GM21360 (cell line): ENCODE measurements around the gene MTX1.
"Not testable (repeated sequence)": the region's sequence is repeated elsewhere in the genome, so short reads cannot be mapped to it uniquely, and the experiment has no call there.

Source experiments
- ATAC-seq: cut with Tn5 transposase; IDR thresholded peaks from one replicate; pipeline ENCODE4 v1.9.1; 2021; ENCODE audit warnings: mild to moderate bottlenecking, moderate library complexity; ENCODE audit not compliant: unreplicated experiment

MTX1 gene

GRCh38 chr1:155187456-155187891, 21.0 kb upstream of the MTX1 start:
- no peak for ATAC-seq

GRCh38 chr1:155188268-155188667, 20.2 kb upstream of the MTX1 start:
- no peak for ATAC-seq

- not testable (repeated sequence) for ATAC-seq
These were observed 18.6 kb upstream of the MTX1 start for GRCh38 chr1:155189926-155190325.

DNA sequence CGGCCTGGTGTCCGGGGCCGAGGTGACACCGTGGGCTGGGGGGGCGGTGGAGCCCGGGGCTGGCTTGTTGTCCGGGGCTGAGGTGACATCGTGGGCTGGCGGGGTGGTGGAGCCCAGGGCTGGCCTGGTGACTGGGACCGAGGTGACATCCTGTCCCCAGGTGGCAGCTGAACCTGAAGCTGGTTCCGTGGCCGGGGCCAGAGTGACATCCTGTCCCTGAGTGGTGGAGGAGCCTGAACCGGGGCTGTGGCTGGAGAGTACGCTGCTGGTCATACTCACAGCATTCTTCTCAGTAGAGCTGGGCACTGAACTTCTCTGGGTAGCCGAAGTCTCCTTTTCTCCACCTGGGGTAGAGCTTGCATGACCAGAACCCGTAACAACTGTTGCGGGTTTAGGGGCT, 16.6 kb upstream of the MTX1 start:
- no peak for ATAC-seq

DNA sequence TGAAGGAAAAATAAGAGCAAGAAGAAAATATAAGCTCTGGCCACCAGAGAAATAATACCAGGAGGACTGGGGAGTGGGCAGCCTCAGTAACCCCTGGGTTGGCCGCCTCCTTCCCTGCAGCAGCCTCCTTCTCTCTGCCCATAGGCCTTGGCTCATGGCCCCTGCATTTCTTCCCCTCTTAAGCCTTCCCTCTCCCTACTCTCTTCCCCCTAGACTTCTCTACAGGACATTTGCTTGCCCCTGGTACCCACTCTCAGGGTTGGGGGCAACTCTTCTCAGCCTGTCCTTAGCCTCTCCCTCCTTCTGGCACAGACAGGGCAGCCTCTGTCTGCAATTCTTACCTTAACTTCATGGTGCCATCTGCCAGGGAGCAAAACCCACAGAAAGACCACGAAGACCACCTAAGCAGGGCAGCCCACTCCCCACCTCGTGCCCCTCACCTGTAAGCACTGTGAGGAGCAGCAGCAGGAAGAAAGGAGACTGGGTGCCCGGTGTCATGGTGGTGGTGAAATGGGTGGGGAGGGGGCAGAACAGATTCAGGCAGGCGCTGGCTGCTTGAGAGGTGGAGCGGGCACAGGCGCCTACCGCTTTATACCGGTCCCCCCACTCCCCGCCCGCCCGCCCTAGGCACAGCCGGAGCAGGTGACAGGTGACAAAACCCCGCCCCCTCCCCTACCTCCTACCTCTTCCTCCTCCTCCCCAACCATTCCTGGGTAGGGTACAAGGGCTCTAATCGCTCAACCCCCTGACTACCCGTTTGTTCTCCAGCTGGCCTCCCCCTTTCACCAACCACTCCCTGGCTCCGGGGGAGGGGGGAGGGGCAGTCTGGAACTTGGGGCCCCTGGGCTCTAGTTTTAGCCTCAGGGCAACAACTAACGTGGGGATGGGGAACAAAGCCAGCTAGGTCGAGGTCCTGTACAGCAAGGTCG, 15.9 kb upstream of the MTX1 start:
- no peak for ATAC-seq

DNA sequence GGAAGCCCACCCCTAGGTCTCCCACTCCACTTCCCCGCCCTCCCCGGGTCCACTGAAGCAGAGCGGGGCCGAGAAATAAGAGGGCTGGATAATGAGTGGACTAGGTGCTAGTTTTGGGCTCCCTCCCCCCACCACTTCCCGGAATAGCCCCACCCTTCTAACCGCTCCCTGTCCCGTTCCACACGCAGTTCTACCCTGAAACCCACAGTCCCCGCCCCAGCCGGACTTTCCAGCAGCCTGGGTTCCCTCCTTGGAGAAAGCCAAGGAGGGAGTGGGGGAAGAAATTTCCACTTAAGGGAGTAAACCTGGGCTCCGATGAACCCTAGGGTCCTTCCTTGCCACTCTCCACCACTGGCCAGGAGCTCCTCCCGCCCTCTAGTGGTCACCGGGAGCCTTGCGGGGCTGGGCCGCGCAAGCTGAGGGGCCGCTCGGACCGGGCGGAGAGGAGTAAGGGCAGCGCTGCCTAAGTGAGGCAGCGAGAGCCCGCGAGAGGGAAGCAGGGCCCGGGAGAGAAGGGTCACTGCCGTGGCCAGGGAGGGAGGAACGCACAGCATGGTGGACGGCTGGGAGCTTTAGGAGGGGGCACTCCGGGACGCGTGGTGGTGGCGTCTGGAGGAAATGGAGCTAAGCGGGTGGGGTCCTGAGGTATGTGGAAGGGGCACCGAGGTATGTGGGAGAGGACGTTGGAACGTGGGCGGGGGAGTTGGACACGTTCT, 15.1 kb upstream of the MTX1 start:
- peak; percentile 63 for ATAC-seq

DNA sequence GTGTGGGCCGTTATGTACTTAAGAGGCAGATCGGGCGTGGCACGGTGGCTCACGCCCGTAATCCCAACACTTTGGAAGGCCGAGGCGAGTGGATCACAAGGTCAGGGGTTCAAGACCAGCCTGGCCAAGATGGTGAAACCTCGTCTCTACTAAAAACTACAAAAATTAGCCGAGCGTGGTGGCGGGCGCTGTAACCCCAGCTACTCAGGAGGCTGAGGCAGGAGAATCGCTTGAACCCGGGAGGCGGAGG, 14.6 kb upstream of the MTX1 start:
- ATAC-seq, result not testable (repeated sequence)

GRCh38 chr1:155195201-155196102, 13.0 kb upstream of the MTX1 start:
- no peak for ATAC-seq

DNA sequence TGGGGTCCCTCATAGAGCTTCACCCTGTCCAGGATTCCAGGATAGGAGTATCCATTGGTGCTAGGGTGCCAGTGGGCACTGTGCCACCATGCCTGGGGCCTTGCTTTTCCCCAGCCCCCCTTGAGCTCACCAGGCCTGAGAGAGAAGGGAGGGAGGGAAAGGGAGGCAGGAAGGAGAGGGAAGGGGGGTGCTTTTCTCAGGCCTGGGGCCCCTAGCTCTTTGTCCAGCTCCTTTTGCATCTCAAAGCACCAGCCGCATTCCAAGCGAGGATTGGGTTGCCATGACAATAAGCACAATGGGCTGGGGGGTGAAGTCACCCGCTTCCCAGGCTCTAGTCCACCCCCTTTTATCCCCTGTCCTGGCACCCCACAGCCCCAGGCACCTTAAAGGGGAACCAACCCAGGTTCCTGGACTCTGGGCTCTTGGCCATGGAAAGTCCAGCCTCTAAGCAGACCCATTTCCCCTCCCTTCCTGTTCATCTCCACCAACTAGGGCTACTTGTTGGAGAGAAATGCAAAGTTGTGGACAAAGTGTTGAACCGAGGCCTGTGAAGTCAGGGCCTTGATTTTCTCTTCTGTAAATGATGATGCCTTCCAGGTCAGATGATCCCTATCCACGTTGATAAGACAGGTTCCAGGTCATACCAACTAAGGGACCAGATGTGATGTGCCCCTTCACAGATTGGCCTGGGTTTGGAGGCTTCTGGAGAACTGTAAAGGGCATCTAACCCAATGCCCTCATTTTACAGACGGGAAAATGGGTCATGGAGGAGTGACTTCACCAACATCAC, 12.2 kb upstream of the MTX1 start:
- no peak for ATAC-seq

DNA sequence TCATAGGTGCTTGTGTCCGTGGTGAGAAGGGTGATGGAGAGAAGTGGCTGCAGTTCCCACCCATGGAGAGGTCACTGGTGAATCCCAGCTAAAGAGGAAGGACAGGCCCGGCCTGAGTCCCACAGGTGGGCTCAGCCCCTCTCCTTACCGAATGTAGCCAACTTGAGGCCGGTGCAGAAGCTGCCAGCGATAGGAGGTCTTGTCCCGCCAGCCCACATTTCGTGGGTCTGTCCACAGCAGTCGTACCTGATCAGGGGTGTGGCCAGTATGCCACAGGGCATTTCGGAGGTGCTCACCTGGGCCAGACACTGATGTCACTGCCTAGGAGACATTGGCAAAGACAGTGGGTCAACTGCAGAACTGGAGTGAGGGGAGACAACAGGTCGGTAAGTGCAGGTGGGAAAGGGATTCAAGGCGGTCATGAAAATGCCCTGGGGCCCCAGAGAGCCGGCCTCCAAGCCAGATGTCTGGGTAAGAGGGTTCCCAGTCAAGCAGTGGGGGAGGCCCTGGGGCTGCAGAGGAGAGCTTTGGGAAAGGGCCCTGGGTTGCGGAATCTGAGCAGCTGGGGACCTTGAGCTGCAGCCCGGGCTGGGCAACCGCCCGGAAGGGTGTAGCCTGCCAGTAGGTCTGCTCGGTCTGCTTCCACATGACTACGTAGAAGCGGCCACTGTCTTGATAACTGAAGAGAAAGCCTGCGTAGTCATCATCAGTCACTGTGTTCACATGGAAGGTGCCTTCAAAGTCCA, 11.4 kb upstream of the MTX1 start:
- no peak for ATAC-seq

- ATAC-seq, result no peak
These were observed 10.5 kb upstream of the MTX1 start for GRCh38 chr1:155197901-155198546.

GRCh38 chr1:155198547-155198906, 10.0 kb upstream of the MTX1 start:
- no peak for ATAC-seq

GRCh38 chr1:155199792-155200191, 8.7 kb upstream of the MTX1 start:
- no peak for ATAC-seq

- no peak for ATAC-seq
These were observed 7.6 kb upstream of the MTX1 start for GRCh38 chr1:155200920-155201319.

DNA sequence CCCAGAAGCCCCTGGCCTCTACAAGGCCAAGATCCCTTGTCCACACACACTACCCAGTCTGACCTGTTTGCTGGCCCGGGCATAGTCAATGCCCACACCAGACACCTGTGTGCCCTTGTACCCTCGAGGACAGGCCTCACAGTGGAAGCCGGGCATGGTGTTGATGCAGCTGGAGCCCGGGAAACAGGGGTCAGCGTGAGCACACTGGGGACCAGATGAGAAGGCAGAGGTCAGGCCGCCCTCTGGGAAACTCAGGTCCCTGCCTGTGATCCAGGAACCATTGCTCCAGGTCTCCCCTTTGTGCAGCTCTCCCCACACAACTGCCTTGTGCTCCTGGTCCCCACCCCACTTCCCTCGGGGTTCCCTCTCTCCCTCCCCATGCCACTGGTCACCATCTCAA, 6.3 kb upstream of the MTX1 start:
- ATAC-seq, result no peak

GRCh38 chr1:155202731-155203515, 5.6 kb upstream of the MTX1 start:
- no peak for ATAC-seq

DNA sequence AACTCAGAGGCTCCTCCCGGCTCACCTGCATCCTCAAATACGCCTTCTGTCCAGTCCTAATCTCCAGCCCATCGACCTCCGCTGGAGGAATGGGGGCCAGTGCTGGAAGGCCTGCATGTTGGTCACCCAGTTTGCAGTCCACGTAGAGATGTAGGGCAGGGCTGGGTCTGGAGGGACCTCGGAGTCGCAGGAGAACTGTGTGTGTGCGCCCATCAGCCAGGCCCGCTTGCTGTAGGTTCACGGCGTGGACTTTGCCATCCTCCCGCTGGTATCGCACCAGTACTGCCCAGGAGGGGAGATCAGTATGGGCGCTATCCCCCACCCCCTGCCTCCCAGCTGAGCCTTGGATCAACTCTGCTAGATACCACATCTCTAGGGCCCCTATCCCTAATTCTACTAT, 3.5 kb upstream of the MTX1 start:
- no peak for ATAC-seq

- no peak for ATAC-seq
These were observed 2.4 kb upstream of the MTX1 start for GRCh38 chr1:155205969-155206593.
